Measurements from ENCODE around the gene PYGB.

The PYGB gene

GRCh38 chr20:25283221-25283951 is 35.5 kb downstream of the PYGB start:
- no peak for FAIRE-seq

- no peak for FAIRE-seq
These were observed 36.3 kb downstream of the PYGB start for GRCh38 chr20:25284131-25284601.

GRCh38 chr20:25285091-25285647 is 37.3 kb downstream of the PYGB start:
- FAIRE-seq = no peak

- no peak for FAIRE-seq
These were observed 38.2 kb downstream of the PYGB start for GRCh38 chr20:25285856-25286798.

GRCh38 chr20:25286917-25287316 is 39.0 kb downstream of the PYGB start:
- FAIRE-seq = no peak

GRCh38 chr20:25287631-25288290 is 39.9 kb downstream of the PYGB start:
- no peak for FAIRE-seq

- FAIRE-seq = no peak
These were observed 40.7 kb downstream of the PYGB start for GRCh38 chr20:25288291-25289181.

GRCh38 chr20:25289886-25290597 is 42.2 kb downstream of the PYGB start:
- FAIRE-seq = no peak

- no peak for FAIRE-seq
These were observed 43.0 kb downstream of the PYGB start for GRCh38 chr20:25290646-25291431.

GRCh38 chr20:25291432-25292133 is 43.7 kb downstream of the PYGB start:
- no peak for FAIRE-seq

- no peak for FAIRE-seq
These were observed 44.4 kb downstream of the PYGB start for GRCh38 chr20:25292176-25292891.

GRCh38 chr20:25293507-25293906 is 45.6 kb downstream of the PYGB start:
- FAIRE-seq = no peak

GRCh38 chr20:25293910-25294458 is 46.1 kb downstream of the PYGB start:
- no peak for FAIRE-seq

- no peak for FAIRE-seq
These were observed 46.8 kb downstream of the PYGB start for GRCh38 chr20:25294459-25295385.

- FAIRE-seq = no peak
These were observed 47.7 kb downstream of the PYGB start for GRCh38 chr20:25295386-25296093.
